Tibial nerve (tissue), 4 donors: ENCODE data around the gene ADGRD1.

Experiments
- EP300 ChIP-seq, 2 donors: sonication (generic); formaldehyde crosslinking; IDR thresholded peaks; one replicate each; pipeline ENCODE4 v1.6.1; 2017; ENCODE audit warnings: antibody characterized with exemption in 2 of 2, mild to moderate bottlenecking in 1 of 2
- POLR2A ChIP-seq, 2 donors: fragments of 450-650 bp; IDR thresholded peaks; one replicate each; pipeline ENCODE4 v1.6.1; 2017; ENCODE audit warnings: antibody characterized with exemption in 2 of 2, mild to moderate bottlenecking in 2 of 2, moderate library complexity in 2 of 2
- TF ChIP-seq, protein P1 (sequence below), 5 experiments: fragments of 200-600 bp in 3 of 5; fragments of 450-650 bp in 2 of 5; sonication (generic) in 3 of 5; IDR thresholded peaks; one replicate each; pipeline ENCODE4 v1.5.1; 2016 to 2019; ENCODE audit warnings: antibody characterized with exemption in 5 of 5, mild to moderate bottlenecking in 3 of 5, moderate library complexity in 2 of 5

DNA sequence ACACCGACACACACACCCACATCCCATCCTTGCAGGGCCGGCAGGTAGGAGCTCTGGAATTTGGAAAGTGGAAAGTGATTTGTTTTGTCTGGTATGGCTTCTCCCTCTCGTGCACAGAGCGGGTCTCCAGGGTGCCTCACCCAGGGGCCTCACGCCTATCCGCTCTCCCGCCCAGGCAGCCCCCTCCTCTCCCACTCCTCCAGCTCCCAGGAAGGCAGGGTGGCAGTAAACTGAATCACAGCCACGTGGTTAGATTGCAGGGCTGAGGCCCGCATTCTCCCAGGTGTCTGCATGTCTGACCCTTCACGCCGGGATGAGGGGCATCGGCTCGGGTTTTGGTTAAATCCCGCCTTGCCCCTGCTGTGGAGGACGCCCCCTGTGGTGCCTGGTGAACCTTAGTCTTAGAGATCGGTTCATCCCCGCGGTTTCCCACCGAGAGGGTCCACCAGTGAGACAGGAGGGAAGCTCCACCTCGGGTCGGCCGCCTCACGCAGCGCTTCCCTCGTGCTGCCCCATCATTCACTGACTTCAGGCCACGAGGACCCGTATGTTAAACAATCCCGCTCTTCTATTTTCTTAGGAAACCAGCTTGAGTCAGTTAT lies 64.4 kb downstream of the ADGRD1 start:
- TF ChIP-seq, protein P1, sequence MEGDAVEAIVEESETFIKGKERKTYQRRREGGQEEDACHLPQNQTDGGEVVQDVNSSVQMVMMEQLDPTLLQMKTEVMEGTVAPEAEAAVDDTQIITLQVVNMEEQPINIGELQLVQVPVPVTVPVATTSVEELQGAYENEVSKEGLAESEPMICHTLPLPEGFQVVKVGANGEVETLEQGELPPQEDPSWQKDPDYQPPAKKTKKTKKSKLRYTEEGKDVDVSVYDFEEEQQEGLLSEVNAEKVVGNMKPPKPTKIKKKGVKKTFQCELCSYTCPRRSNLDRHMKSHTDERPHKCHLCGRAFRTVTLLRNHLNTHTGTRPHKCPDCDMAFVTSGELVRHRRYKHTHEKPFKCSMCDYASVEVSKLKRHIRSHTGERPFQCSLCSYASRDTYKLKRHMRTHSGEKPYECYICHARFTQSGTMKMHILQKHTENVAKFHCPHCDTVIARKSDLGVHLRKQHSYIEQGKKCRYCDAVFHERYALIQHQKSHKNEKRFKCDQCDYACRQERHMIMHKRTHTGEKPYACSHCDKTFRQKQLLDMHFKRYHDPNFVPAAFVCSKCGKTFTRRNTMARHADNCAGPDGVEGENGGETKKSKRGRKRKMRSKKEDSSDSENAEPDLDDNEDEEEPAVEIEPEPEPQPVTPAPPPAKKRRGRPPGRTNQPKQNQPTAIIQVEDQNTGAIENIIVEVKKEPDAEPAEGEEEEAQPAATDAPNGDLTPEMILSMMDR (IDR thresholded peaks at IDR 0.05), result no peak
- TF ChIP-seq POLR2A (IDR thresholded peaks at IDR 0.05), result no peak
- no peak for TF ChIP-seq EP300 (IDR thresholded peaks at IDR 0.05)
